ENCODE data around the gene ITGA8. TPM values are rescaled to one million over a fixed set of nuclear protein-coding genes. Genes with fewer than 3 reads are reported as not detected.

Gene ITGA8
- total RNA-seq, 1 experiment from 2014 or later = not detected

GRCh38 chr10:15726042-15726441, 6.3 kb upstream of the ITGA8 start:
- no peak for DNase-seq (ENCODE audit: unreplicated experiment)
- ChIA-PET CTCF (interaction anchor here (0.6 to 2.3 kb wide), 11 partner anchors 13 to 987 kb away, joined by 3 to 10 read pairs (median 4); no protein-coding TSS in a partner anchor), POLR2A (no interaction called here)
- Mint-ChIP-seq H3K27me3 (ENCODE audit: insufficient read depth, unreplicated experiment) (peaks cover 33% of the 10 kb centered on the region), H3K9me3 (ENCODE audit: unreplicated experiment) (peaks cover 6% of the 10 kb centered on the region), H3K4me3 (ENCODE audit: unreplicated experiment) (no peak overlapping the region), H3K36me3 (ENCODE audit: insufficient read depth, unreplicated experiment) (no peaks in the 10 kb centered on the region), H3K4me1 (ENCODE audit: insufficient read depth, unreplicated experiment) (no peaks in the 10 kb centered on the region), H3K27ac (ENCODE audit: low read depth, unreplicated experiment) (no peak overlapping the region)
- no peak for TF ChIP-seq CTCF (IDR thresholded peaks at IDR 0.05; ENCODE audit: unreplicated experiment)
- intact Hi-C loops (cut with micrococcal nuclease) = no loop called here
- BruUV-seq (replicated peaks) = no TSS peak

- peaks cover 2% of the 10 kb centered on the region for H3K9me3 Mint-ChIP-seq (ENCODE audit: unreplicated experiment)
- peak; percentile 53 for DNase-seq (ENCODE audit: unreplicated experiment)
- POLR2A ChIA-PET = no interaction called here
- H3K4me3 Mint-ChIP-seq (ENCODE audit: unreplicated experiment) = no peak overlapping the region
- no peak overlapping the region for H3K27ac Mint-ChIP-seq (ENCODE audit: low read depth, unreplicated experiment)
- peaks cover 37% of the 10 kb centered on the region for H3K27me3 Mint-ChIP-seq (ENCODE audit: insufficient read depth, unreplicated experiment)
- CTCF ChIA-PET = interaction anchor here (0.5 to 2.3 kb wide), 20 partner anchors 10 to 1164 kb away, joined by 3 to 12 read pairs (median 4); no protein-coding TSS in a partner anchor
- TF ChIP-seq CTCF (IDR thresholded peaks at IDR 0.05; ENCODE audit: unreplicated experiment) = peak; percentile 42
- H3K36me3 Mint-ChIP-seq (ENCODE audit: insufficient read depth, unreplicated experiment) = no peaks in the 10 kb centered on the region
- no peaks in the 10 kb centered on the region for H3K4me1 Mint-ChIP-seq (ENCODE audit: insufficient read depth, unreplicated experiment)
- intact Hi-C loops (cut with micrococcal nuclease) = loop anchor here (1.0 kb wide), 2 partner anchors 140 to 291 kb away; no protein-coding TSS in a partner anchor
- BruUV-seq (replicated peaks) = no TSS peak
Measured at GRCh38 chr10:15725603-15726002, 5.9 kb upstream of the ITGA8 start.

GRCh38 chr10:15724683-15725082, 5.0 kb upstream of the ITGA8 start:
- no peaks in the 10 kb centered on the region for H3K36me3 Mint-ChIP-seq (ENCODE audit: insufficient read depth, unreplicated experiment)
- TF ChIP-seq CTCF (IDR thresholded peaks at IDR 0.05; ENCODE audit: unreplicated experiment) = no peak
- intact Hi-C loops (cut with micrococcal nuclease) = loop anchor here (1.0 kb wide), 2 partner anchors 139 to 290 kb away; no protein-coding TSS in a partner anchor
- ChIA-PET POLR2A (interaction anchor here (0.6 kb wide), 1 partner anchor 14 kb away, joined by 3 read pairs; no protein-coding TSS in a partner anchor), CTCF (interaction anchor here (0.6 to 2.3 kb wide), 17 partner anchors 10 to 1900 kb away, joined by 3 to 12 read pairs (median 3); no protein-coding TSS in a partner anchor)
- peaks cover 43% of the 10 kb centered on the region for H3K27me3 Mint-ChIP-seq (ENCODE audit: insufficient read depth, unreplicated experiment)
- H3K9me3 Mint-ChIP-seq (ENCODE audit: unreplicated experiment) = no peaks in the 10 kb centered on the region
- DNase-seq (ENCODE audit: unreplicated experiment) = no peak
- H3K27ac Mint-ChIP-seq (ENCODE audit: low read depth, unreplicated experiment) = no peak overlapping the region
- BruUV-seq (replicated peaks) = no TSS peak
- no peaks in the 10 kb centered on the region for H3K4me1 Mint-ChIP-seq (ENCODE audit: insufficient read depth, unreplicated experiment)
- no peak overlapping the region for H3K4me3 Mint-ChIP-seq (ENCODE audit: unreplicated experiment)

GRCh38 chr10:15723803-15724202, 4.1 kb upstream of the ITGA8 start:
- Mint-ChIP-seq H3K4me3 (ENCODE audit: unreplicated experiment) (no peak overlapping the region), H3K36me3 (ENCODE audit: insufficient read depth, unreplicated experiment) (no peaks in the 10 kb centered on the region), H3K4me1 (ENCODE audit: insufficient read depth, unreplicated experiment) (no peaks in the 10 kb centered on the region), H3K27me3 (ENCODE audit: insufficient read depth, unreplicated experiment) (peaks cover 51% of the 10 kb centered on the region), H3K27ac (ENCODE audit: low read depth, unreplicated experiment) (no peak overlapping the region), H3K9me3 (ENCODE audit: unreplicated experiment) (no peaks in the 10 kb centered on the region)
- ChIA-PET CTCF (interaction anchor here (0.6 to 1.7 kb wide), 9 partner anchors 9 to 400 kb away, joined by 3 to 12 read pairs (median 3); no protein-coding TSS in a partner anchor), POLR2A (no interaction called here)
- TF ChIP-seq CTCF (IDR thresholded peaks at IDR 0.05; ENCODE audit: unreplicated experiment) = no peak
- DNase-seq (ENCODE audit: unreplicated experiment) = no peak
- intact Hi-C loops (cut with micrococcal nuclease) = no loop called here
- BruUV-seq (replicated peaks) = no TSS peak

All from MCF 10A (cell line).